ENCODE data around the gene HES3.

GRCh38 chr1:6223617-6224016 is 20.4 kb upstream of the HES3 start:
- TF ChIP-seq EZH2 (IDR thresholded peaks at IDR 0.05) (no peak), POLR2AphosphoS5 (IDR thresholded peaks at IDR 0.05; ENCODE audit: borderline replicate concordance, low read depth, low read length) (no peak), FOXP2 (optimal IDR thresholded peaks at IDR 0.05; ENCODE audit: control extremely low read depth, extremely low read length, insufficient read depth) (no peak)
